ENCODE data around the gene PLEKHM1.

DNA sequence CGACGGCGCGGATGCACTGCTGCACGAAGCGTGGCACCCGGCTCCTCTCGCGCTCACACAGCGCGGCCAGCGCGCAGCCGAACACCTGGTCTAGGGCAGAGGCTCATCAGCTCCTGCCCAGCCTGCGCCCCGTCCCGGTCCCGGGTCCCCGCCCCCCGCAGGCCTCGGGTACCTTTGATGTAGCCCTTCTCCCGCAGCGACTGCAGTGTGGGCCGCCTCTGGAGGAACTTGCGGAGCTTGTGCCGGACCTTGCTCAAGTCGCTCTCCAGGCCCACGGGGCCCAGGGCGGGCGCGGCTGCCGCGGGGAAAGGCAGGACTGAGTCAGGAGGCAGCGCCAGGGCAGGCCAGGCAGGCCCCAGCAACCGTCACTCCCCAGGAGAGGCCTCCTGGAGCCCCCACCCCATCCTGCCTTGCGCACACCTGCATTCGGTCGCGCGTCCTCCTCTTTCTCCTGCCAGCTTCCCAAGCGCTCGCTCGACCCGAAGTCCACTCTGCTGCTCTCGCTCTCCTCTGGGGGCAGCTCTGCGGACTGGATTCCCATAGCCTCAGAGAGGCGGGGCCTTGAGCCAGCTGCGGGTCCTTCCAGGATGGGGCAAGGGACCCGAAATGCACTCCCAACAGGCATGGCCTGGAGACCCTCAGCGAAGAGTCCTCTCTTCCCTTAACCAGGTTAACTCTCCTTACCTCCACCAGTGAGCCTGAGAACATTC, 93.9 kb downstream of the PLEKHM1 start:
- TF ChIP-seq, protein P1, sequence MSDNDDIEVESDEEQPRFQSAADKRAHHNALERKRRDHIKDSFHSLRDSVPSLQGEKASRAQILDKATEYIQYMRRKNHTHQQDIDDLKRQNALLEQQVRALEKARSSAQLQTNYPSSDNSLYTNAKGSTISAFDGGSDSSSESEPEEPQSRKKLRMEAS (IDR thresholded peaks at IDR 0.05) = no peak
- TF ChIP-seq, protein P2, sequence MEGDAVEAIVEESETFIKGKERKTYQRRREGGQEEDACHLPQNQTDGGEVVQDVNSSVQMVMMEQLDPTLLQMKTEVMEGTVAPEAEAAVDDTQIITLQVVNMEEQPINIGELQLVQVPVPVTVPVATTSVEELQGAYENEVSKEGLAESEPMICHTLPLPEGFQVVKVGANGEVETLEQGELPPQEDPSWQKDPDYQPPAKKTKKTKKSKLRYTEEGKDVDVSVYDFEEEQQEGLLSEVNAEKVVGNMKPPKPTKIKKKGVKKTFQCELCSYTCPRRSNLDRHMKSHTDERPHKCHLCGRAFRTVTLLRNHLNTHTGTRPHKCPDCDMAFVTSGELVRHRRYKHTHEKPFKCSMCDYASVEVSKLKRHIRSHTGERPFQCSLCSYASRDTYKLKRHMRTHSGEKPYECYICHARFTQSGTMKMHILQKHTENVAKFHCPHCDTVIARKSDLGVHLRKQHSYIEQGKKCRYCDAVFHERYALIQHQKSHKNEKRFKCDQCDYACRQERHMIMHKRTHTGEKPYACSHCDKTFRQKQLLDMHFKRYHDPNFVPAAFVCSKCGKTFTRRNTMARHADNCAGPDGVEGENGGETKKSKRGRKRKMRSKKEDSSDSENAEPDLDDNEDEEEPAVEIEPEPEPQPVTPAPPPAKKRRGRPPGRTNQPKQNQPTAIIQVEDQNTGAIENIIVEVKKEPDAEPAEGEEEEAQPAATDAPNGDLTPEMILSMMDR (IDR thresholded peaks at IDR 0.05; ENCODE audit: low read depth, low read length, missing input control) = no peak
- TF ChIP-seq JUND (IDR thresholded peaks at IDR 0.05) = no peak
- TF ChIP-seq, protein P3, sequence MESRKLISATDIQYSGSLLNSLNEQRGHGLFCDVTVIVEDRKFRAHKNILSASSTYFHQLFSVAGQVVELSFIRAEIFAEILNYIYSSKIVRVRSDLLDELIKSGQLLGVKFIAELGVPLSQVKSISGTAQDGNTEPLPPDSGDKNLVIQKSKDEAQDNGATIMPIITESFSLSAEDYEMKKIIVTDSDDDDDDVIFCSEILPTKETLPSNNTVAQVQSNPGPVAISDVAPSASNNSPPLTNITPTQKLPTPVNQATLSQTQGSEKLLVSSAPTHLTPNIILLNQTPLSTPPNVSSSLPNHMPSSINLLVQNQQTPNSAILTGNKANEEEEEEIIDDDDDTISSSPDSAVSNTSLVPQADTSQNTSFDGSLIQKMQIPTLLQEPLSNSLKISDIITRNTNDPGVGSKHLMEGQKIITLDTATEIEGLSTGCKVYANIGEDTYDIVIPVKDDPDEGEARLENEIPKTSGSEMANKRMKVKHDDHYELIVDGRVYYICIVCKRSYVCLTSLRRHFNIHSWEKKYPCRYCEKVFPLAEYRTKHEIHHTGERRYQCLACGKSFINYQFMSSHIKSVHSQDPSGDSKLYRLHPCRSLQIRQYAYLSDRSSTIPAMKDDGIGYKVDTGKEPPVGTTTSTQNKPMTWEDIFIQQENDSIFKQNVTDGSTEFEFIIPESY (IDR thresholded peaks at IDR 0.05) = no peak
- TF ChIP-seq NR2F2 (IDR thresholded peaks at IDR 0.05) = no peak
- TF ChIP-seq SP1 (IDR thresholded peaks at IDR 0.05) = no peak
- TF ChIP-seq YY1 (IDR thresholded peaks at IDR 0.05) = no peak
- no peak for TF ChIP-seq FOXA1 (IDR thresholded peaks at IDR 0.05)
- TF ChIP-seq, protein P4, sequence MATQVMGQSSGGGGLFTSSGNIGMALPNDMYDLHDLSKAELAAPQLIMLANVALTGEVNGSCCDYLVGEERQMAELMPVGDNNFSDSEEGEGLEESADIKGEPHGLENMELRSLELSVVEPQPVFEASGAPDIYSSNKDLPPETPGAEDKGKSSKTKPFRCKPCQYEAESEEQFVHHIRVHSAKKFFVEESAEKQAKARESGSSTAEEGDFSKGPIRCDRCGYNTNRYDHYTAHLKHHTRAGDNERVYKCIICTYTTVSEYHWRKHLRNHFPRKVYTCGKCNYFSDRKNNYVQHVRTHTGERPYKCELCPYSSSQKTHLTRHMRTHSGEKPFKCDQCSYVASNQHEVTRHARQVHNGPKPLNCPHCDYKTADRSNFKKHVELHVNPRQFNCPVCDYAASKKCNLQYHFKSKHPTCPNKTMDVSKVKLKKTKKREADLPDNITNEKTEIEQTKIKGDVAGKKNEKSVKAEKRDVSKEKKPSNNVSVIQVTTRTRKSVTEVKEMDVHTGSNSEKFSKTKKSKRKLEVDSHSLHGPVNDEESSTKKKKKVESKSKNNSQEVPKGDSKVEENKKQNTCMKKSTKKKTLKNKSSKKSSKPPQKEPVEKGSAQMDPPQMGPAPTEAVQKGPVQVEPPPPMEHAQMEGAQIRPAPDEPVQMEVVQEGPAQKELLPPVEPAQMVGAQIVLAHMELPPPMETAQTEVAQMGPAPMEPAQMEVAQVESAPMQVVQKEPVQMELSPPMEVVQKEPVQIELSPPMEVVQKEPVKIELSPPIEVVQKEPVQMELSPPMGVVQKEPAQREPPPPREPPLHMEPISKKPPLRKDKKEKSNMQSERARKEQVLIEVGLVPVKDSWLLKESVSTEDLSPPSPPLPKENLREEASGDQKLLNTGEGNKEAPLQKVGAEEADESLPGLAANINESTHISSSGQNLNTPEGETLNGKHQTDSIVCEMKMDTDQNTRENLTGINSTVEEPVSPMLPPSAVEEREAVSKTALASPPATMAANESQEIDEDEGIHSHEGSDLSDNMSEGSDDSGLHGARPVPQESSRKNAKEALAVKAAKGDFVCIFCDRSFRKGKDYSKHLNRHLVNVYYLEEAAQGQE (IDR thresholded peaks at IDR 0.05) = no peak
- no peak for TF ChIP-seq RAD21 (IDR thresholded peaks at IDR 0.05)
- TF ChIP-seq RXRA (IDR thresholded peaks at IDR 0.05) = no peak
- TF ChIP-seq GABPA (IDR thresholded peaks at IDR 0.05 in 1 of 2, conservative IDR thresholded peaks at IDR 0.05 in 1 of 2) = no peak
- TF ChIP-seq EGR1 (IDR thresholded peaks at IDR 0.05; ENCODE audit: low read depth in 2 of 2) = no peak
